ENCODE results near the gene RAB31. TPM values are rescaled to one million over a fixed set of nuclear protein-coding genes. Genes with fewer than 3 reads are reported as not detected.
A peak's percentile ranks its signal among the peaks of the same experiment; 100 is the strongest.

The RAB31 gene
- polyA plus RNA-seq, 2 of the 4 experiments (the other 2 are of a cell fraction) = 16.9 to 46.3 TPM

DNA sequence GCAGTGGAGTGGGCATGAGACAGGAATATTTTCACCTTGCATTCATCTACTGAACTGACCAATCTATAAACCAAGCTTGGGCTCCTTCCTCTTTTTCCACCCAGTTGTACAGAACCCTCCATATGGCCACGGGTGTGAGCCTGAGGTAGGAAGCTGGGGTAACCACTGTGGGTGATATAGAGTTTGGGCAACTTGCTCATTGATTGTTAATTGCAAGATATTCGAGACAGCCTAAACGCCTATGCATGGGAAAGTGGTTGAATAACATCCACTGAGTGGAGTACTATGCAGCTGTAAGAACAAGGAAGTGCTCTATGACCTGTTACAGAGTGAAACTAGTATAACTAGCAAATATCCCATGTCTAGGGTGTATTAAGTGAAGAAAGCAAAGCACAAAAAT, 198.4 kb downstream of the RAB31 start:
- FAIRE-seq (no peak), ATAC-seq (no peak), DNase-seq (ENCODE audit: low read depth in 1 of 2, low spot score in 1 of 2) (no peak)
- WGBS (ENCODE audit: missing lambda C conversion rate) = 92% methylated on average over 3 of the region's 3 CpGs
- H3K4me1 ChIP-seq = peaks cover 17% of the 10 kb centered on the region; the same call in 2 of the 3 replicates
- ChIA-PET POLR2A (no interaction called here), CTCF (no interaction called here)
- no peak overlapping the region for H3K4me2 ChIP-seq
- no peak overlapping the region for H3K4me3 ChIP-seq
- H3K9me3 ChIP-seq = no peaks in the 10 kb centered on the region
- peak overlapping the region; percentile 39 to 55; a peak in 3 of 6 replicates for H3K27ac ChIP-seq
- TF ChIP-seq ZNF302 (CRISPR knock-in tag; IDR thresholded peaks at IDR 0.05) = no peak
- TF ChIP-seq KDM5A (IDR thresholded peaks at IDR 0.05) = no peak
- no peak for TF ChIP-seq USF2 (IDR thresholded peaks at IDR 0.05)
- TF ChIP-seq PHF8 (IDR thresholded peaks at IDR 0.05; ENCODE audit: borderline replicate concordance, low read depth) = no peak
- TF ChIP-seq JUNB (IDR thresholded peaks at IDR 0.05) = no peak
- no peak for TF ChIP-seq CHD2 (IDR thresholded peaks at IDR 0.05; ENCODE audit: low read length, partially characterized antibody)
- no peak for TF ChIP-seq RCOR1 (IDR thresholded peaks at IDR 0.05; ENCODE audit: low read depth, low read length)
- TF ChIP-seq RAD21 (conservative IDR thresholded peaks at IDR 0.05 in 1 of 2, IDR thresholded peaks at IDR 0.05 in 1 of 2) = no peak
- no peak for TF ChIP-seq HEYL (CRISPR knock-in tag; IDR thresholded peaks at IDR 0.05)
- TF ChIP-seq, protein P1, sequence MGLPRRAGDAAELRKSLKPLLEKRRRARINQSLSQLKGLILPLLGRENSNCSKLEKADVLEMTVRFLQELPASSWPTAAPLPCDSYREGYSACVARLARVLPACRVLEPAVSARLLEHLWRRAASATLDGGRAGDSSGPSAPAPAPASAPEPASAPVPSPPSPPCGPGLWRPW (IDR thresholded peaks at IDR 0.05) = no peak

- ChIA-PET POLR2A (no interaction called here), CTCF (no interaction called here)
- Histone ChIP-seq H3K4me1 (peaks cover 14% of the 10 kb centered on the region; the same call in 2 of the 3 replicates), H3K9me3 (no peaks in the 10 kb centered on the region), H3K27ac (no peak overlapping the region), H3K4me2 (no peak overlapping the region), H3K4me3 (no peak overlapping the region)
- ATAC-seq (no peak), FAIRE-seq (no peak), DNase-seq (ENCODE audit: low read depth in 1 of 2, low spot score in 1 of 2) (no peak)
- TF ChIP-seq MYC (IDR thresholded peaks at IDR 0.05; ENCODE audit: borderline replicate concordance, low read length) = no peak
- no peak for TF ChIP-seq CHD2 (IDR thresholded peaks at IDR 0.05; ENCODE audit: low read length, partially characterized antibody)
- no peak for TF ChIP-seq CHD4 (IDR thresholded peaks at IDR 0.05; ENCODE audit: borderline replicate concordance)
- TF ChIP-seq, protein P2, sequence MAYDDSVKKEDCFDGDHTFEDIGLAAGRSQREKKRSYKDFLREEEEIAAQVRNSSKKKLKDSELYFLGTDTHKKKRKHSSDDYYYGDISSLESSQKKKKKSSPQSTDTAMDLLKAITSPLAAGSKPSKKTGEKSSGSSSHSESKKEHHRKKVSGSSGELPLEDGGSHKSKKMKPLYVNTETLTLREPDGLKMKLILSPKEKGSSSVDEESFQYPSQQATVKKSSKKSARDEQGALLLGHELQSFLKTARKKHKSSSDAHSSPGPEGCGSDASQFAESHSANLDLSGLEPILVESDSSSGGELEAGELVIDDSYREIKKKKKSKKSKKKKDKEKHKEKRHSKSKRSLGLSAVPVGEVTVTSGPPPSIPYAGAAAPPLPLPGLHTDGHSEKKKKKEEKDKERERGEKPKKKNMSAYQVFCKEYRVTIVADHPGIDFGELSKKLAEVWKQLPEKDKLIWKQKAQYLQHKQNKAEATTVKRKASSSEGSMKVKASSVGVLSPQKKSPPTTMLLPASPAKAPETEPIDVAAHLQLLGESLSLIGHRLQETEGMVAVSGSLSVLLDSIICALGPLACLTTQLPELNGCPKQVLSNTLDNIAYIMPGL (CRISPR knock-in tag; IDR thresholded peaks at IDR 0.05; ENCODE audit: borderline replicate concordance) = no peak
- no peak for TF ChIP-seq EHMT2 (IDR thresholded peaks at IDR 0.05; ENCODE audit: low read depth)
- no peak for TF ChIP-seq HEYL (CRISPR knock-in tag; IDR thresholded peaks at IDR 0.05)
- TF ChIP-seq RAD21 (conservative IDR thresholded peaks at IDR 0.05 in 1 of 2, IDR thresholded peaks at IDR 0.05 in 1 of 2) = no peak
- TF ChIP-seq CEBPB (IDR thresholded peaks at IDR 0.05) = no peak
- TF ChIP-seq HOXA7 (CRISPR knock-in tag; IDR thresholded peaks at IDR 0.05) = no peak
- no peak for TF ChIP-seq ZFP36 (IDR thresholded peaks at IDR 0.05; ENCODE audit: borderline replicate concordance, partially characterized antibody)
- no peak for TF ChIP-seq ZNF302 (CRISPR knock-in tag; IDR thresholded peaks at IDR 0.05)
- 96% methylated on average over 4 of the region's 4 CpGs for WGBS (ENCODE audit: missing lambda C conversion rate)
These were observed 199.8 kb downstream of the RAB31 start for GRCh38 chr18:9907867-9908266.

GRCh38 chr18:9910071-9910470, 202.0 kb downstream of the RAB31 start:
- CTCF ChIA-PET = interaction anchor here (1.2 kb wide), 1 partner anchor 15 kb away, joined by 3 read pairs; no protein-coding TSS in a partner anchor

More at GRCh38 chr18:9910071-9910470, 202.0 kb downstream of the RAB31 start:
- H3K4me3 ChIP-seq = no peak overlapping the region
- TF ChIP-seq POLR2AphosphoS2 (conservative IDR thresholded peaks at IDR 0.05; ENCODE audit: low read length) (no peak), POLR2A (IDR thresholded peaks at IDR 0.05; ENCODE audit: low read length) (no peak), CHD2 (IDR thresholded peaks at IDR 0.05; ENCODE audit: low read length, partially characterized antibody) (no peak), BHLHE40 (IDR thresholded peaks at IDR 0.05; ENCODE audit: low read depth, low read length) (no peak), RCOR1 (IDR thresholded peaks at IDR 0.05; ENCODE audit: low read depth, low read length) (no peak), TFCP2L1 (CRISPR knock-in tag; IDR thresholded peaks at IDR 0.05) (no peak), MAZ (IDR thresholded peaks at IDR 0.05; ENCODE audit: borderline replicate concordance, low read depth, low read length) (no peak), MYC (IDR thresholded peaks at IDR 0.05; ENCODE audit: borderline replicate concordance, low read length) (no peak), CTCF (IDR thresholded peaks at IDR 0.05) (no peak), RARB (CRISPR knock-in tag; IDR thresholded peaks at IDR 0.05) (no peak), HEYL (CRISPR knock-in tag; IDR thresholded peaks at IDR 0.05) (no peak)
- FAIRE-seq (no peak), ATAC-seq (no peak), DNase-seq (ENCODE audit: low read depth in 1 of 2, low spot score in 1 of 2) (no peak)
- no peak overlapping the region for H3K4me2 ChIP-seq
- H3K4me1 ChIP-seq = peaks cover 13% of the 10 kb centered on the region; the same call in 2 of the 3 replicates
- no peak overlapping the region for H3K27ac ChIP-seq
- POLR2A ChIA-PET = no interaction called here
- H3K9me3 ChIP-seq = no peaks in the 10 kb centered on the region

Data from A549 (cell line).